Activated CD4-positive, alpha-beta T cell treated with anti-CD3 and anti-CD28 coated beads, Interleukin-2, Interleukin-4, amounts not matched to agents 100 ng/mL and 50 ng/mL, durations not matched to agents 16 hours and 8 hours (primary cell): Measurements from ENCODE around the gene SH3D19.
"Not testable (repeated sequence)": the region's sequence is repeated elsewhere in the genome, so short reads cannot be mapped to it uniquely, and the experiment has no call there.

Experiments
- DNase-seq: peaks from one replicate; pipeline ENCODE4 v3.0.0-alpha.2; 2020; ENCODE audit warnings: low spot score

SH3D19 gene

DNA sequence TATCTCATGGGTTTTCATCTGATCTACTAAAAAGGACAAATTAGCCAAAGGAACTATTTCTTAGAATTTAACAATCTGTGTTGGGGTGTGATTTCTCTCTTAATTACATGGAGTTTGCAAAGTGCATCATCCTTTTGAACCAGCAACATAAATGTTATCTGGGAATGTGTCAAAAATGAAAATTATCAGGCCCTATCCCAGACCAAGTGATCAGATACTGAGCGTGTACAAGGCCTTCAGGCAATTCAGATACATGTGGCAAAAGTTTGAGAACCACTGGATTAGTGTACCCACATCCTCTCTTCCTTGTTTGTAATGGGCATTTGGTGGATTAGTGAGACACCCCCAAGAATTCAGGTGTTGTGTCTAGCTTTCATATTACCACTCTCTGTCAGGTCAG is 3.8 kb downstream of the SH3D19 start:
- DNase-seq: no peak

DNA sequence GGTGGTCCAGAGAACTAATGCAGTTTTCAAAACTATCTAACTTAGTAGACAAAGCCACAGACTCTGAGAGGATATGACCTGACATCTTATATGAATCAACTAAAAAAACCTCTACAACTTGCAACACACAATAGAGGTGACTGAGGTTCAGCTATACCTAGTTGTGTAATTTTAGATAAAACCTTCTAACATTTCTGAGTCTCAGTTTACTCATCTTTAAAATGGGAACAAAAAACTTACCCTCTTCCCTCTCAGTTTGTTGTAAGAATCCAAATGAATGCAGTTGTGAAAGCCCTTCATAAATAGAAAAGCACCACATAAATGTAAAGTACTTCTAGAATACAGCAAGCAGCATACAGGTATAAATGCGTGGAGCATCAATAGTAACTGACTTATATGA is 5.9 kb downstream of the SH3D19 start:
- no peak for DNase-seq

DNA sequence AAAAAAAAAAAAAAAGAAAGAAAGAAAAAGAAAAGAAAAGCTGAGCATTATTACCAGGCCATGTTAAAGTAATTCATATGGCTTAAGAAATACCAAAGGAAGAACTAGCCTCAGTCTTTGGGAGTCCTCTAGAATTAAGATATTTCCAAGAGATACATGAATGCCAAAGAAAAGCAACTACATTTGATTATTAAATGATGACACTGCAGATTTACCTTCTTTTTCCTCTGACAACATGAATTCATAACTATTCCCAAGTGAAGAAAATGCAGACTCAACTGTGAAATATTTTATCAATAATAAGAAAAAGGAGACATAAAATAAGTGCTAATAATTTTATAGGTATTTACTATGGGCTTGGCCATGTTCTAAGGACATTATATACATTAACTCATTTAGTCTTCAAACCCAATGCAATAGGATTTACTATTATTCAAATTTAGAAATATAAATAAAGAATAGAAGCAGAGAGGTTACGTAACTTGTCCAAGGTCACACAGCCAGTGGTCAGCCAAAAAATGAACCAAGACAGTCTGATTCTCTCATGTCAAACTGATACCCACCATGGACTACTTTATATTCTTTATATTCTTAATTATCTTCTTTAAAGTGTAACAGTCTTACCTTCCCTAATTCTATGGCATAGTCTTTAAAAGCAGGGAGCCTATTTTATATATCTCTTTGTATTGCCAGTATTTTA is 6.9 kb downstream of the SH3D19 start:
- no peak for DNase-seq

DNA sequence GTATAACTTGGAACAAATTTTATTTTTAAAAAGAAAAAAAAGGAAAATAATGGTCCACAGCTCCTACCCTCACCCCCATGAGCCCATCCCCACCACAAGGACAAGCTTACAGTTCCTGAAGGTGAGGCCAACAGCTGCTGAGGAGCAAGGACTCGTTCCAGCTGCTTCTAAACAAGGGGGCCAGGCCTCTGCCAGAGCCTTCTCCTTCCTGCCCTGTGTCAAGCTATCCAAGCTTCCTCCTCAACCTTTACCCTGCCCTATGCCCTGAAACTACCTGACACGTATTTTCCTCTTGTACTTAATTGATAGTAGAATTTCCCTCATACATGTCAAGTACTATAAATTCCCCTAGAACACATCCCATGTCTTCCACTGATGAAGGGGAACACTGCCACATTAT is 8.8 kb downstream of the SH3D19 start:
- DNase-seq: no peak

DNA sequence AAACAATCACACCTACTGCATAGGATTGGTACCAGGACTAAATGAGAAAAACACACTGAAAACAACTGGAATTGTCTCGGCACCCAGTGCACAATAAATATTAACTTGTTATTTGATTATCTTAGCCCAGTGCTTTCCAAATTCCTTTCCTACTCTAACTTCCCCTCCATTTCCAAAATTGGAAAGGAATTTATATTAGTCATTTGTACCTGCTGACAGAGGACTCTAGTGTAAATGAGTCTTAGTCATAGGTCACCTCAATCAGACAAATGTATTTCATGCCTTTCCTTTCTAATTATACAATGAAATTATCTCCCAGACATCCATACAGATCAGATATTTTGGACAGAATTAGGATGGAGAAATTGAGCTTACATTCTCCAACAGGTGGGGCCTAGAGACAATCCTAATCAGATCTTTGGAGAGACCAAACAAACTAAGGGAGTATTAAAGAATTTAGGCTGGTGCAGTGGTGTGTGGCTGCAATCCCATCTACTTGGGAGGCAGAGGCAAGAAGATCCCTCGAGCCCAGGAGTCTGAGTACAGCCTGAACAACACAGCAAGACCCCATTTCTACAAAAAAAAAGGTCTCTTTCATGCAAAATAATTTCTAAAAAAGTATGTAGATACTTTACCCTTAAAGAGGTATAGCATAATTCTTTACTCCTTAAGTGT is 10.1 kb downstream of the SH3D19 start:
- DNase-seq: no peak

DNA sequence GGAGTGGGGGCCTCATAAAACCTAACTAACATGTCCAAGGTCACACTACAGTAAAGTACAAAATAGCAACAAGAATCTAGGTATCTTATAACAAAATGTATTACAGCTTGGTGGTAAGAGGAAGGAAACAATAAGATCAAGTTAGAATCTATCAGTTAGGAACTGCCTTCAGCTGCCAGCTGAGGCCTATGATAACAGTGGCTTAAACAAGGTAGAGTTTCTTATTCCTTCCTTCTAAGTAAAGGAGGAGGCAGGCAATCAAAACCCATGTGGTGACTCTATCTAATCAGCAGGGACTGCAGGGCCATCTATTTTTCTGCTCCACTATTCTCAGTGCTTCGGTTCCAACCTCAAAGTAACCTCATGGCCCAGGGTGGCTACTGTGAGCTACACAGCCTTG is 10.9 kb downstream of the SH3D19 start:
- DNase-seq: no peak

DNA sequence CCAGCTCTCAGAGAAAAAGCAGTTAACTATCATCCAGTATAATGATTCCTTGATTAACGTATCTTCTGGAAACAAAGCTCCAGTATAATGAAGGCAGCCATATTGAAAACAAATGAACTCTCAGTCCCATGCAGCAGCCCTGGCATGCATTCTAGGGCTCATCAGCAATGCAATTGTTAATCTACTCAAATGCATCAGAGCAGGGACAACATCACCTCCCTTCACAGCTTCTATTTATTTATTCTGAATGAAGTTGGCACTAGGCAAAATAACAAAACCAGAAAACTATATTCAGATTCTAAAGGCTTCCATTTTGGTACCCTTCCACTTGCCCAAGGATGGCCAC is 11.4 kb downstream of the SH3D19 start:
- no peak for DNase-seq

DNA sequence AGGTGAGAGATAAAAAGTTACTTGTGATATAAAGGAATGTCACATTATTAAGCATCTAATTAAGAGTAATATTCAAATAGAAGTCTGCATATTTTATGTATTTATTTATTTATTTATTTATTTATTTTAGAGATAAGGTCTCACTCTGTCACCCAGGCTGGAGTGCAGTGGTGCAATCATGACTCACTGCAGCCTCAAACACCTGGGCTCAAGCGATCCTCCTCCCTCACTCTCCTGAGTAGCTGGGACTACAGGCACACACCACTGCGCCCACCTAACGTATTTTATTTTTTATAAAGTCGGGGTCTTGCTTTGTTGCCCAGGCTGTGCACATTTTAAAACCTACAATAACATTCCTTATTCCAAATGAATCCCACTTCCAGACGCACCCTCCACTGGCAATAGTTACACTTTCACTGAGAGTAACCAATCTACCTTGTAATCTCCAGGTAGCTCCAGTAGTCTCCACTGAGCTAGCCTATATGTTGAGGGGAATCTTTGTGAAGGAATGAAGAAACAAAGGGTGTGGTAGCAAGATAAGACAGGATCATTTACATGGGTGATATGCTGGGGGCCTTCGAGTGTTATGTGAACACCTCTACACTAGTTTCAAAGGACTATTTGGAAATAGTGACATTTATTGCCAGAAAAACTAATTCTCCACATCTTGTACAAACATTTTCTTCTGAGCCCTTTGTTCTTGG is 11.9 kb downstream of the SH3D19 start:
- DNase-seq: no peak

DNA sequence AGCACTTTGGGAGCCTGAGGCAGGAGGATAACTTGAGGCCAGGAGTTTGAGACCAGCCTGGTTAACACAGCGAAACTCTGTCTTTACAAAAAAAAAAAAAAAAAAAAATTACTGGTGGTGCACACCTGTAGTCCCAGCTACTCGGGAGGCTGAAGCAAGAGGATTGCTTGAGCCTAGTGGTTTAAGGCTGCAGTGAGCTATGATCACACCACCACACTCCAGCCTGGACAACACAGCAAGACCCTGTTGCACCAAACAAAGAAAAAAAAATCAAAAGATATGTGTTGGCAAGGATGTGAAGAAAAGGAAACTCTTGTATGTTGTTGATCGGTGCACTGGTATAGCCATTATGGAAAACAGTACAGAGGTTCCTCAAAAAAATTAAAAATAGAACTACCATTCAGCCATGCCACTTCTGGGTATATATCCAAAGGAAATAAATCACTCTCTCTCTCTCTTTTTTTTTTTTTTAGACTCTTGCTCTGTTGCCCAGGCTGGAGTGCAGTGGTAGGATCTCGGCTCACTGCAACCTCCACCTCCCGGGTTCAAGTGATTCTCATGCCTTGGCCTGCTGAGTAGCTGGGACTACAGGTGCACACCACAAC is 15.2 kb downstream of the SH3D19 start:
- no peak for DNase-seq

DNA sequence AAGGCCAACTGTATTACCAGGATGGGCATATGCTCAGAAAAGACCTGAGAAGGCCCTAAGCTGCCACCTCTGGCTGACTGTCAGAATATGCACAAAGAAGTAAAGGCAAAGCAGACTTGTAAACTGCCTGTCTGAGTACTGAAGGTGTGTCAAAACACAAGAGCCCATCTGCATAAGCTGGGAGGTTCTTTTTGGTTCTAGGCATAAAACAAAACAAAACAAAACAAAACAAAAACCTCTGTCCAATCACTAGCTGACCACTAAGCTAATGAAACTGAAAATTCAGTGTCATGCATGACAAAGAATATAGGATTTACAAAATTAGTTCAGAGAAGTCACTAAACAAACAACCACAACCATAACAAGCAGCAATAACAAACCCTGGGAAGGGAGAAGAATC is 20.6 kb downstream of the SH3D19 start:
- DNase-seq: no peak

DNA sequence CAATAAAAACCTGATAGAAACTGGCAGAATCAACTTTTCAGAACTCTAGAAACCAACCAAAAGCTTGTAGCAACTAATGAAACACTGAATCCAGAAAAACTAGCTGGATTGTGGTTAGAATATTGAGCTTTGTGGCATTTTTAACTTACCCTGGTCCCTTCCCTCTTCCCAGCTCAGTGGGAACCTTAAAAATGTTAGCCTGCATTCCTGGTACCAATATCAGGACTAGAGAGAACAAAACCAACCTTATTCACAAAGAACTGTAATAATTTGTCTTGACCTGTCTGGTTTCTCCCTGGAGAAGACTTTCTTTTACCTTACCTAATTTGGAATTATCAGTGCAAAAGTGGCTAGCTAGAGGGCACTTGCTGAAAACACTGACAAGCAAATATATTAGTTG is 21.2 kb downstream of the SH3D19 start:
- no peak for DNase-seq

DNA sequence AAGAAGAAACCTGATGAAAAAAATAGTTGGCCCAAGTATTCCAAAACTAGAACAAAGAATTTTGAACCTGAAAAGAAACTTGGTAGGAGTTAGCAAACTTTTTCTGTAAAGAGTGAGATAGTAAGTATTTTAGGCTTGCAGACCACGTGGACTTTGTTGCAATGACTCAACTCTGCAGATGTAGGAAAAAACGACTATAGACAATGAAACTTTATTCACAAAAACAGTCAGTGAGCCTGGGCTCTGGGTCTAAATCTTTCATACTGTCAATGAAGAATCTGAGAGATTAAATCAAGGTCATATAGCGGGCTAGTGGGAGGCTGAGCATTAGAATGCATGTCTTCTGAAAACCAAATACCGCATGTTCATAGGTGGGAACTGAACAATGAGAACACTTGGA is 23.0 kb downstream of the SH3D19 start:
- no peak for DNase-seq

DNA sequence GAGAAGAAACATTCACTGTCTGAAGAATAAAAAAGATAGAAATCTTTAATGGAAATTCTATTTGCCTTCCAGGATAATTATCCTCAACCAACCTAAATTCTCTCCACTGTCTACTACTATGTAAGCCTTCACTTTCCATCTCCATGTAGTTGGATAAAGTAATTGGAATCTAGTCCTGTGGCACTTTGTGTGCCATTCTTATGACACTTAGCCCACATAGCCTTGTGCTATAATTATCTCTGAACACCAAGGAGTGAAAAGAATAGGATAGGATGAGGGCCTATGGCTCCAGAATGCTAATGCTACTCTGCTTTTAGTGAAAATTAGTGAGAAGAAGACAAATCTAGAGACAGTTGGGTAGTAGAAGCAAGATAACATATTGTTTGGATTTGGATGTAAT is 28.2 kb downstream of the SH3D19 start:
- DNase-seq: no peak

DNA sequence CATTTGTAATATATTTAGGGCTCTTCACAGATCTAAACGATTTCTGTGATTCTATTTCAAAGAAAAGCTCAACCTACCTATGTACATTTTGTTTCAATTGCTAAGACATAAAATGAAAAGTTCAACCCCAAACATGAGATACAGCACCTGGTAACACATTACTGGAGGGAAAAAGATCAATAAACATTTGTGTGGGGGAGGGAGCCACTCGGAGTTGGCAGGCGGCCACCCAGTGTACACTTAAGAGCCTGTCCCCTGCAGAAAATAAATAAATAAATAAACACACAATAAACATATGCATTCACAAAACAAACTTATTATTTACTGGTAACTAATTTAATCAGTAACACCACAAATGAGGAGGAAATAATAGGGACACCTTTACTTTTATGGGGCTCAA is 29.2 kb downstream of the SH3D19 start:
- no peak for DNase-seq

DNA sequence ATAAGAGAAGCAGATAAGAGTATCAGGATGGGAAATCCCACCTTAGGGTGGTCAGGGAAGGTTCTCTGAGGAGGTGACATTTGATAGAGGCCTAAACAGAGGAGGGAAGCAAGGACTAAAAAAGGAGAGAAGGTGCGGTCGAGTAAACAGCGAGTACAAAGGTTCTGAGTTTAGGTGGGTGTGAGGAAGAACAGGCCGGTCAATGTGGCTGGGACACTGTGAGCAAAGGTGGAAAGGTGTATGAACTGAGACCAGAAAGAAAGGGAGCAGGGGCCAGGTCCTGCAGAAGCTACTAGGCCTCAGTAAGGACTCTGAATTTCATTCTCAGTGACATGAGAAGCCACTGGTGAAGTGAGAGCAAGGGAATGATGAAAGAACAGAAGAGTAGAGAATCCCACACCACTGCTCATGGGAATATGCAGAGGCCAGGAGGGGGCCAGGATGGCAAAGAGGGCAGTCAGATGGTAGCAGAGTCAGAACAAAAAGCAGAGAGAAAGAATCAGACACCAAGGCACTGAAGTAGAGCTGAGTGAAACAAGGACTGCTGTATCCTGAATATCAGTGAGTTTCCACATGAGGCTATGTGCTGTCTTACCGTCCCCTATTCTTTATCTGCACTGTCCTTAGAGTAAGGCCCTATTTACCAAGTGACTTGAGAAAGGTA is 30.4 kb downstream of the SH3D19 start:
- no peak for DNase-seq

DNA sequence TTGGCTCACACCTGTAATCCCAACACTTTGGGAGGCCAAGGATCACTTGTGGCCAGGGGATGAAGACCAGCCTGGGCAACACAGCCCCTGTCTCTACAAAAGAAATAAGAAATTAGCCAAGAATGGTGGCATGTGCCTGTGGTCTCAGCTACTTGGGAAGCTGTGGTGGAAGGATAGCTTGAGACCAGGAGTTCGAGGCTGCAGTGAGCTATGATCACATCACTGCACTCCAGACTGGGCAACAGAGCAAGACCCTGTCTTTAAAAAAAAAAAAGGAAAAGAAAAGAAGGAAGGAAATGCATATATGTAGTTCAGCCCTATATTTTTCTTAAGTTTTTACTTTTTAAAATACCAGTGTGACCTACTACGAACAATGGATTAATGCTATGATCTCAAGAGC is 33.4 kb downstream of the SH3D19 start:
- no peak for DNase-seq

DNA sequence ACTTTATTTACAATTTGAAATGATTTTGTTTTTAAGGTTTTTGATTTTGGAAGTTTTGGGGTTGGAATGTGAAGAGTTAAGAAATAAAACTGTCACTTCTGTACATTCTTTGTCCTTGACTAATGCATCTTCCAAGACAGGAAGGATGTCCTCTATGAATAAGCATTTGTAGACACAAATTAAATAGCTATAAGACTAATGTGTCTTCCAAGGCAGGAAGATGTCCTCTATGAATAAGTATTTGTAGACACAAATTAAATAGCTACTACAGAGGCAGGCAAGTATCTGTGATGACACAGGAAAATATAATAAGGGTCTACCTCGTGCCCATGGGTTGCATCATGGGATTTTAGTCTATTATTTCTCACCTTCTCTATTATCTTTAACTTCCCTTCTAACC is 33.9 kb downstream of the SH3D19 start:
- DNase-seq: no peak

DNA sequence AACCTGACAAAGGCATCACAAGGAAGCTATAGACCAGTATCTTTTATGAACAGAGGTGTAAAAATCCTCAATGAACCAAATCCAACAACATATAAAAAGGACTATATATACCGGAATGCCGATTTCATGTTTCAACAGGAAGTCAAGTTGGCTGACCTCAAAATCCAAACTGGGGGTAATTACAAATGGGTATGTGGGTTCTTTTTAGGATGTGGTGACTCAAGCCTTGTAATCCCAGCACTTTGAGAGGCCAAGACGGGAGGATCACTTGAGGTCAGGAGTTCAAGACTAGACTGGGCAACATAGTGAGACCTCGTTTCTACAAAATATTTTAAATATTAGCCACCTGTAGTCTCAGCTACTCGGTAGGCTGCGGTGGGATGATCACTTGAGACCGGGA is 38.0 kb downstream of the SH3D19 start:
- no peak for DNase-seq

DNA sequence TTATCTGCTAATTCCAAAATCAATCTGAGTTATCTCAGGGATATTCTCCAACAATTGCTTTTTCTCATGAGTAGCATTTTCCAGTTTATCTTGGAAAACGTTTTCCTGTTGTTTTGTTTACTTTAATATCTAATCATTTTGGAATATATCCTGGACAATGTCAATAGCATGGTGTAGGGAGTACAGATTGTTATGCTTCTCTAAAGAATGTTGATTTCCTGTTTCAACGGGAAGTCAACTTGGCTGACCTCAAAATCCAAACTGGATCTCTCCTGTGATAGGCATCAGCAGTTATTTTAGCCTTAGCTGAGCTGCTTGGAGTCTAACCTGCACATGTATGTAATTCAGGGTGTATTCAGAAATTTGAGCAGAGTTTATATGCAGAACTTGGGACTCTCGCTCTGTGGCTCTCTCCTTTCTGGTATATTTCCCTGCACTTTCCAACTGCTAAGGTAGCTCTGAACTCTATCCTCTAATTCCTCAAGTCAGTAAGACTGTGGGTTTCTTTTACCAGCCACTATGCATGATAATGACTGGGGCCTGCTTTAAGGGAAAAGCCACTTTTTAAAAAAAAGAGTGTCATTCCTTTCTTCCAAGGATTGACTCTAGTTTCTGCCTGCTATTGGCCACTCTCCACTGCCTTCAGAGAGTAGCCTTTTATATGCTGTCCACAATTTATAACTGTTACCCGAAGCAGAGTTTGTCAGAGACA is 40.7 kb downstream of the SH3D19 start:
- no peak for DNase-seq

DNA sequence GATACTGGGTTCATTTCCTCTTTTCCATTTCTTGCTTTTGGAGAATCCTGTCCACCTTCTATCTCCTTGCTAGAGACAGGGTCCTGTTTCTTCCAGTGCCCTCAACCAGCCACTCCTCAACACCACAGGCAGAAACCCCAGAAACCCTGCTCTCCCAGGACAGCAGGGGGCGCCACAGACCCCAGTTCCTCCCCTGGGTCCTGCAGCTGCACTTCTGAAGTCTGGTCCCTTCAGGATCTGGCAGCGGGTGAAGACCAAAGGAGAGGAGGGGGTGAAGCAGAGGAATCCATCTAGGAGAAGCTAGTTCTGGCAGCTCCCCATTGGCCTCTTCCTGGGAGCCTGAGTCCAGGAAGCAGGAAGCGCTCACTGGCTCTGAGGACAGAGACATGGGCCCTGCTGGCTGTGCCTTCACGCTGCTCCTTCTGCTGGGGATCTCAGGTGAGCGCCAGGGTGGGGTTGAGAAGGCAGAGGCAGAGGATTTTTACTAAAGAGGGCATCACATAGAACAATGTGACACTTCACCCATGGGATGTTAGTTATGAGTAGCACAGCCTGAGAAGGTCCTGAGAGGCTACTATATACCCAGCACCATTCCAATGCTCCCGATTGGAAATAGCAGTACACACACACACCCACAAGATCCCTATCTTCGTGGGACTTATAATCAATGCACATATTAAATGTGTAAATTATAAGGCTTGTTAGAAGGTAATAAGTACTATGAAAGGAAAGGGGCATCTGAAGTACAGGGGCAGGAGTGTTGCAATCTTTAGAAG is 48.4 kb downstream of the SH3D19 start, which contains the start of gene PRSS48:
Gene PRSS48, plus strand, starts transcription at position 375 of the 776 bp plus-strand sequence. Its CDS starts 12 bp downstream, at position 387.
- DNase-seq: peak; percentile 52

DNA sequence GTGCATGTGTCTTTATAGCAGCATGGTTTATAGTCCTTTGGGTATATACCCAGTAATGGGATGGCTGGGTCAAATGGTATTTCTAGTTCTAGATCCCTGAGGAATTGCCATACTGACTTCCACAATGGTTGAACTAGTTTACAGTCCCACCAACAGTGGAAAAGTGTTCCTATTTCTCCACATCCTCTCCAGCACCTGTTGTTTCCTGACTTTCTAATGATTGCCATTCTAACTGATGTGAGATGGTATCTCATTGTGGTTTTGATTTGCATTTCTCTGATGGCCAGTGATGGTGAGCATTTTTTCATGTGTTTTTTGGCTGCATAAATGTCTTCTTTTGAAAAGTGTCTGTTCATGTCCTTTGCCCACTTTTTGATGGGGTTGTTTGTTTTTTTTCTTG is 56.5 kb downstream of the SH3D19 start:
- DNase-seq: not testable (repeated sequence)
